ENCODE data around the gene PGAP2. TPM values are rescaled to one million over a fixed set of nuclear protein-coding genes. Genes with fewer than 3 reads are reported as not detected.

PGAP2 gene
- polyA plus RNA-seq, 1 donor (not counting 4 experiments of a cell fraction or from before 2014, with no cell fraction given): 37.3 TPM

DNA sequence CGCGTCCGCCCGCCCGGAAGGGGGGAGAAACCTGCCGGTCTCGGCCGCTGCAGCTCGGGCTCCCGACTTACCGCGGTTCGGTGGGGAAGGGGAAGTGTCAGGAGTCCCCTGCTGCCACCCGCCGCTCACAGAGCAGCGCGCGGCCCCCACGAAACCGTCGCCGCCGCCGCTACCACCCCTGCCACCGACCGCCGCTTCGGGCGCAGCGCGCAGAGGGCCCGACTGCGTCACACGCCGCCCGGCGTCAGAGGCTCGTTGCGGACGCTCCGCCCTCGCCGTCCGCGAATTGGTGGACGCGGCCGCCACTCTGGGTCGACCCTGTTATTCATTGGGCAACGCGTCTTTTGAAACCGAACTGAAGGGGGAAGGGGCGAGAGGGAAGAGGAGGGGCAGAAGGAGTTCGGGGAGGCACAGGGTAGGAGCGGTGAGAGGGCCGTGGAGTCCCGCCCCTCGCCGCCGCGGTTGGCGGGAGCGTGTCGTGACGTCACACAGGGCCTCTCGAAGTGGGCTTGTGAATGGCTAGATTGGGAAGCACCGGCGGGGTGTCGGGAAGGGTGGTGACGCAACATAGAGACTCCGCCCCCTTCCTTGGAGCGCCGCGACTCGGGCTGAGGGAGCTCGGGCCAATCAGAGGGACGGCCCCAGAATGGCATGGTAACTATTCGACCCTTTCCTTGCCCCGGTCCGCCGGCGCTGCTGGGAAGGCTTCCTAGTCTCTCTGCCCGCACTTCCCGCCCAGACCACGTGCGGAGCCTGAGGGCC lies 10.8 kb upstream of the PGAP2 start, which contains the start of gene NUP98:
Gene NUP98 (minus strand): TSS at position 226 of the 762 bp plus-strand sequence. CDS start 15,437 bp downstream, outside the sequence.
- Histone ChIP-seq H3K27ac (ENCODE audit: control insufficient read depth, insufficient read depth, low read length) (peak within 1 kb of the TSS; percentile 89), H4K20me1 (ENCODE audit: control insufficient read depth, extremely low read depth, insufficient read depth, low read length) (peaks cover 9% of the 10 kb centered on the region), H3K9me1 (ENCODE audit: control insufficient read depth, extremely low read depth, insufficient read depth, low read length) (no peaks in the 10 kb centered on the region), H3K4me1 (ENCODE audit: control insufficient read depth, extremely low read depth, insufficient read depth, low read length) (peaks cover 3% of the 10 kb centered on the region), H3K27me3 (ENCODE audit: control insufficient read depth, extremely low read depth, insufficient read depth, low read length) (no peaks in the 10 kb centered on the region), H3K36me3 (ENCODE audit: control insufficient read depth in 2 of 2, extremely low read depth in 1 of 2, insufficient read depth in 2 of 2, low read length in 2 of 2) (peaks cover 3 to 10% of the 10 kb centered on the region in 2 experiments), H2AFZ (ENCODE audit: control insufficient read depth, low read length) (peak within 1 kb of the TSS; percentile 71), H3K9me3 (ENCODE audit: control insufficient read depth, low read depth, low read length) (no peaks in the 10 kb centered on the region), H3K4me3 (ENCODE audit: control insufficient read depth in 2 of 3, extremely low read depth in 1 of 3, insufficient read depth in 2 of 3, low read depth in 1 of 3, low read length in 3 of 3) (peak within 1 kb of the TSS; percentile 84 to 98 (median 96)), H3K4me2 (ENCODE audit: control insufficient read depth, extremely low read depth, insufficient read depth, low read depth, low read length) (peak within 1 kb of the TSS; percentile 92), H3K9ac (ENCODE audit: control insufficient read depth, extremely low read depth, insufficient read depth, low read length) (peak within 1 kb of the TSS; percentile 95), H3K79me2 (ENCODE audit: control insufficient read depth, insufficient read depth, low read length) (peaks cover 50% of the 10 kb centered on the region)
- DNase-seq (ENCODE audit: low read depth, low spot score): peak; percentile 95
- TF ChIP-seq CTCF (optimal IDR thresholded peaks at IDR 0.05 in 1 of 3, IDR thresholded peaks at IDR 0.05 in 1 of 3, conservative IDR thresholded peaks at IDR 0.05 in 1 of 3; ENCODE audit: extremely low read depth in 1 of 3, insufficient read depth in 2 of 3, low read length in 3 of 3): no peak
- no peak for TF ChIP-seq EZH2 (IDR thresholded peaks at IDR 0.05; ENCODE audit: low read length)
- peak; percentile 39 for FAIRE-seq
- dilution Hi-C loops (cut with MboI; ENCODE audit: extremely low pct_ligation_motif_present, low sequenced_read_pairs): no loop called here

GRCh38 chr11:3799143-3799542 lies 9.2 kb upstream of the PGAP2 start:
- TF ChIP-seq EZH2 (IDR thresholded peaks at IDR 0.05; ENCODE audit: low read length) (no peak), CTCF (optimal IDR thresholded peaks at IDR 0.05 in 1 of 3, IDR thresholded peaks at IDR 0.05 in 1 of 3, conservative IDR thresholded peaks at IDR 0.05 in 1 of 3; ENCODE audit: extremely low read depth in 1 of 3, insufficient read depth in 2 of 3, low read length in 3 of 3) (no peak)
- dilution Hi-C loops (cut with MboI; ENCODE audit: extremely low pct_ligation_motif_present, low sequenced_read_pairs): no loop called here
- no peaks in the 10 kb centered on the region for H3K9me3 ChIP-seq (ENCODE audit: control insufficient read depth, low read depth, low read length)
- no peak overlapping the region for H3K4me3 ChIP-seq (ENCODE audit: control insufficient read depth in 2 of 3, extremely low read depth in 1 of 3, insufficient read depth in 2 of 3, low read depth in 1 of 3, low read length in 3 of 3)
- H4K20me1 ChIP-seq (ENCODE audit: control insufficient read depth, extremely low read depth, insufficient read depth, low read length): peaks cover 9% of the 10 kb centered on the region
- FAIRE-seq (no peak), DNase-seq (ENCODE audit: low read depth, low spot score) (no peak)
- H3K4me1 ChIP-seq (ENCODE audit: control insufficient read depth, extremely low read depth, insufficient read depth, low read length): peaks cover 8% of the 10 kb centered on the region
- H3K27ac ChIP-seq (ENCODE audit: control insufficient read depth, insufficient read depth, low read length): no peak overlapping the region
- H2AFZ ChIP-seq (ENCODE audit: control insufficient read depth, low read length): no peak overlapping the region
- no peaks in the 10 kb centered on the region for H3K27me3 ChIP-seq (ENCODE audit: control insufficient read depth, extremely low read depth, insufficient read depth, low read length)
- H3K9me1 ChIP-seq (ENCODE audit: control insufficient read depth, extremely low read depth, insufficient read depth, low read length): no peaks in the 10 kb centered on the region
- H3K36me3 ChIP-seq (ENCODE audit: control insufficient read depth in 2 of 2, extremely low read depth in 1 of 2, insufficient read depth in 2 of 2, low read length in 2 of 2): peaks cover 0 to 2% of the 10 kb centered on the region in 2 experiments
- peaks cover 34% of the 10 kb centered on the region for H3K79me2 ChIP-seq (ENCODE audit: control insufficient read depth, insufficient read depth, low read length)
- no peak overlapping the region for H3K9ac ChIP-seq (ENCODE audit: control insufficient read depth, extremely low read depth, insufficient read depth, low read length)
- no peak overlapping the region for H3K4me2 ChIP-seq (ENCODE audit: control insufficient read depth, extremely low read depth, insufficient read depth, low read depth, low read length)
